Measurements from ENCODE around the gene ZNF836. TPM values are rescaled to one million over a fixed set of nuclear protein-coding genes. Genes with fewer than 3 reads are reported as not detected.
A peak's percentile ranks its signal among the peaks of the same experiment; 100 is the strongest.
"Not testable (repeated sequence)": the region's sequence is repeated elsewhere in the genome, so short reads cannot be mapped to it uniquely, and the experiment has no call there.

ZNF836 gene
- total RNA-seq, 1 donor from 2014 or later = 28.0 TPM

GRCh38 chr19:52214241-52214640 is 42.8 kb upstream of the ZNF836 start:
- ChIA-PET CTCF (no interaction called here), POLR2A (interaction anchor here (0.7 kb wide), 1 partner anchor 177 kb away, joined by 5 read pairs; no protein-coding TSS in a partner anchor)
- no peak for TF ChIP-seq CTCF (IDR thresholded peaks at IDR 0.05)
- intact Hi-C loops (cut with micrococcal nuclease) = no loop called here
- DNase-seq (no peak), ATAC-seq (ENCODE audit: low read depth) (no peak)
- Mint-ChIP-seq H3K36me3 (ENCODE audit: low read depth) (peaks cover 93% of the 10 kb centered on the region), H3K9me3 (no peaks in the 10 kb centered on the region), H3K4me1 (no peaks in the 10 kb centered on the region), H3K4me3 (no peak overlapping the region), H3K27me3 (no peaks in the 10 kb centered on the region), H3K27ac (no peak overlapping the region)

- Mint-ChIP-seq H3K27me3 (no peaks in the 10 kb centered on the region), H3K4me1 (no peaks in the 10 kb centered on the region), H3K27ac (peak overlapping the region; percentile 22), H3K36me3 (ENCODE audit: low read depth) (peaks cover 93% of the 10 kb centered on the region), H3K9me3 (no peaks in the 10 kb centered on the region), H3K4me3 (no peak overlapping the region)
- TF ChIP-seq CTCF (IDR thresholded peaks at IDR 0.05) = no peak
- POLR2A ChIA-PET = no interaction called here
- intact Hi-C loops (cut with micrococcal nuclease) = no loop called here
- CTCF ChIA-PET = no interaction called here
- no peak for DNase-seq
- no peak for ATAC-seq (ENCODE audit: low read depth)
These were observed 41.3 kb upstream of the ZNF836 start for GRCh38 chr19:52212572-52213255.

- no peak overlapping the region for H3K27ac Mint-ChIP-seq
These were observed 40.6 kb upstream of the ZNF836 start for GRCh38 chr19:52211926-52212571.

GRCh38 chr19:52211203-52211602 is 39.8 kb upstream of the ZNF836 start:
- intact Hi-C loops (cut with micrococcal nuclease) = no loop called here
- POLR2A ChIA-PET = no interaction called here
- Mint-ChIP-seq H3K4me1 (no peaks in the 10 kb centered on the region), H3K4me3 (no peak overlapping the region), H3K36me3 (ENCODE audit: low read depth) (peaks cover 92% of the 10 kb centered on the region), H3K27me3 (no peaks in the 10 kb centered on the region), H3K27ac (no peak overlapping the region), H3K9me3 (no peaks in the 10 kb centered on the region)
- ATAC-seq (ENCODE audit: low read depth) (no peak), DNase-seq (no peak)
- CTCF ChIA-PET = no interaction called here
- no peak for TF ChIP-seq CTCF (IDR thresholded peaks at IDR 0.05)

More at GRCh38 chr19:52211926-52212571, 40.6 kb upstream of the ZNF836 start:
- Mint-ChIP-seq H3K27me3 (no peaks in the 10 kb centered on the region), H3K4me1 (no peaks in the 10 kb centered on the region), H3K36me3 (ENCODE audit: low read depth) (peaks cover 93% of the 10 kb centered on the region), H3K4me3 (no peak overlapping the region), H3K9me3 (no peaks in the 10 kb centered on the region)
- DNase-seq (no peak), ATAC-seq (ENCODE audit: low read depth) (no peak)
- intact Hi-C loops (cut with micrococcal nuclease) = no loop called here
- POLR2A ChIA-PET = no interaction called here
- CTCF ChIA-PET = no interaction called here
- TF ChIP-seq CTCF (IDR thresholded peaks at IDR 0.05) = no peak

GRCh38 chr19:52206481-52206880 is 35.1 kb upstream of the ZNF836 start:
- CTCF ChIA-PET = no interaction called here
- TF ChIP-seq CTCF (IDR thresholded peaks at IDR 0.05) = no peak
- Mint-ChIP-seq H3K4me3 (no peak overlapping the region), H3K4me1 (peaks cover 10% of the 10 kb centered on the region), H3K27ac (no peak overlapping the region), H3K36me3 (ENCODE audit: low read depth) (peaks cover 93% of the 10 kb centered on the region), H3K27me3 (no peaks in the 10 kb centered on the region), H3K9me3 (no peaks in the 10 kb centered on the region)
- intact Hi-C loops (cut with micrococcal nuclease) = no loop called here
- POLR2A ChIA-PET = no interaction called here
- ATAC-seq (ENCODE audit: low read depth) (no peak), DNase-seq (no peak)

GRCh38 chr19:52200755-52201391 is 29.5 kb upstream of the ZNF836 start:
- ATAC-seq (ENCODE audit: low read depth); DNase-seq; H3K27ac Mint-ChIP-seq; CTCF ChIA-PET; intact Hi-C loops (cut with micrococcal nuclease); H3K4me3 Mint-ChIP-seq; H3K27me3 Mint-ChIP-seq; H3K9me3 Mint-ChIP-seq: not testable (repeated sequence)
- POLR2A ChIA-PET = interaction anchor here (1.3 kb wide), 1 partner anchor 11 kb away, joined by 4 read pairs; the partner anchor contains the start of gene PPP2R1A
- Mint-ChIP-seq H3K4me1 (peaks cover 31% of the 10 kb centered on the region), H3K36me3 (ENCODE audit: low read depth) (peaks cover 91% of the 10 kb centered on the region)
